AG08395 (cell line): Measurements from ENCODE around the gene TMEM169.

Experiments used
- DNase-seq: peaks from one replicate; pipeline ENCODE4 v3.0.0; 2012; ENCODE audit warnings: mixed read lengths, low spot score

Gene TMEM169, protein sequence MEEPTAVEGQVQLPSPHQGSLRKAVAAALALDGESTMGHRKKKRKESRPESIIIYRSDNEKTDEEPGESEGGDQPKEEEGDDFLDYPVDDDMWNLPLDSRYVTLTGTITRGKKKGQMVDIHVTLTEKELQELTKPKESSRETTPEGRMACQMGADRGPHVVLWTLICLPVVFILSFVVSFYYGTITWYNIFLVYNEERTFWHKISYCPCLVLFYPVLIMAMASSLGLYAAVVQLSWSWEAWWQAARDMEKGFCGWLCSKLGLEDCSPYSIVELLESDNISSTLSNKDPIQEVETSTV

DNA sequence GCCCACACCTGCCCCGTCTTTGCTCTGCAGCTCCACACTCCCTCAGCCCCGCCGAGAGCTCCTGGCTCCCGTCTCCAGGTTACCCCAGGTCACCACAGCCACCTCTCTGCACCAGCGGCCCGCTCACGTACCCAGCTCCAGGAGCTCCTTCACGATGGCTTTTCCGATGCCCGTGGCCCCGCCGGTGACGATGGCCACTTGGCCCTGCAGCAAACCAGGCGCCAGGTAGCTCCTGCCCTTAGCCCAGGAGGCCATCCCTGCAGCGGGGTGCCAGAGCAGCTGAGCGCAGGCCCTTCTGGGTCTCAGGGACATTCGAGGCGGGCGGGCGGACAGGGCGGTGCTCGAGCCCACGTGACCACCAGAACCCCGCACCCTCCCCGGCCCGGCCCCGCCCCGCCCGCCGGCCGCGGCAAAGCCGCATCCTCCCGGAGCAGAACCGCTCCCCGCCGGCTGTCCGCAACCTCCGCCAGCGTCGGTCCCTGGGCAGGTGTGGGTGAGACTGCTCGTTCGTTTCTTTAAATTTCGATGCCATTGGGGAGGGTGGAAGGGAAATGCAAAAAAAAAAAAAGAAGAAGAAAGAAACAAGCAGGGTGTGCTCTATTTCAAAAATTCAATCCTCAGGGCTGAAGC is at the start of gene TMEM169, which contains the start of gene PECR:
Gene TMEM169 (plus strand): TSS at position 433 of the 630 bp plus-strand sequence. CDS start 14,045 bp downstream, outside the sequence.
Gene PECR (minus strand): TSS at position 323 of the 630 bp plus-strand sequence. CDS start 68 bp downstream, at position 255.
- peak; percentile 94 for DNase-seq

DNA sequence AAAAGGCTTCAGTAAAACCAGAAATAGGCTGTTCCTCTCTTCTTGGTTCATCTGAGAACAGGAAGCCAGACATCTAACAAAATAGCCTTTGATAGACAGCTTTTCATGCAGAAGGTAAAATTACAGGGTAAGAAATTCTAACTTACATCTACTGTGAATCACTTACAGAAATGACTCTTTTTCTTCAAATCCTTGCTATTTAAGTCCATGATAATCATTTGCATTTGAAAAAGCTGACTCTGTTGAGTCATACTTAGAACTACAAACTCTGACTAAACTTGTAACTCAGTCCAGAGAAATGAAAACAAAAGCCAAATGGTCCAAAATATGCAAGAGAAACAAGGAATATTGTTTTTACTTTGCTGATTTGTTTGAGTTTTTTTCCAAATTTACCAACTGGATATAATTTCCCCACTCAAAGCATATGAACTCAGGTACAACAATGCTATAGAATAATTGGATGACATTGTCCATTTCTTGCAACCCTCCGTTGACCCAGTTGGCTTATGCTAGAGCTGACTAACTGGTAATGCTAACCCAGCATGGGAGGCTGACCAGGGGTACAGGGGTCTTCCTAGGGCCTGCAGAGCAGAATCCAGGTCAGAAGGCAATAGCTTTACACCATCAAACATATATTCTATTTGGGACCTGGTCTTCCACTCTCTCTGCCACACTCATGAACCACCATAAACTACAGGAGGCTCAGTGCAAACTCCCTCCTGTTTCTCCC is 49.6 kb upstream of the TMEM169 start:
- DNase-seq, result peak; percentile 72

- no peak for DNase-seq
These were observed 48.3 kb upstream of the TMEM169 start for GRCh38 chr2:216033403-216033802.

- DNase-seq, result peak; percentile 78
These were observed 47.7 kb upstream of the TMEM169 start for GRCh38 chr2:216034065-216034464.

DNA sequence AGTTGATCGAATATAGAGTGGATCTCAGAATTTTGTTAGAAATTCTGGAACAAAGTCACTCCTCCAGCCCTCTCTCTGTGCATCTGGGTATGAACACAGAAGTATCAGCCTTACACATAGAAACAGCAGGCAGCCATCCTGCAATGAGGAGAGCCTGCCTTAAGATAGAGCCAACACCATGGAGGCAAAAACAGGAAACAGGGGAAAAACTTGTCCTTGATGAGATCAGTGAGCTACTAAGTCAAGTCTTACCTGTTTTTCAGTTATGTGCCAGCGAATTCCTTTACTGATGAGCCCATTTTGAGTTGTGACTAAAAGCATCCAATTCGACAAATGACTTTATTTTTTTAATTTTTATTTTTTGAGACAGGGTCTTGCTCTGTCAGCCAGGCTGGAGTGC is 41.8 kb upstream of the TMEM169 start:
- no peak for DNase-seq

- DNase-seq, result no peak
These were observed 40.3 kb upstream of the TMEM169 start for GRCh38 chr2:216041438-216041837.

DNA sequence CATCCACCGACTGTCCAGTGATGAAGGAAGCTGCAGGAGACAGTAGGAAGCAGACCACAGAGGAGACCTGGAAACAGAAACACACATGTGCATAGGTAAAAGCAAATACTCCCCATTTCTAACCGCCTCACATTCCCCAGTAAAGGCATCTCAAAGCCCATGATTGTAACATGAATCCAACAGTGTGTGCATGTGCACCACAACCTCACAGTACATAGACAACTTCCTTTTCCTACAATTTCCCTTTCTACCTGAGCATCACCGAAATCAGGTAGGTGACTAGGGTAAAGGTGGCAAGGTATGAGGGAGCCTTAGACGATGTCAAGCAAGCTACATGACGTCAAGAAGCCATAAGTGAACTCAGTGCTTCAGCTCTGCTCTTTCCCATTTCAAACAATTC is 37.8 kb upstream of the TMEM169 start:
- DNase-seq, result no peak

DNA sequence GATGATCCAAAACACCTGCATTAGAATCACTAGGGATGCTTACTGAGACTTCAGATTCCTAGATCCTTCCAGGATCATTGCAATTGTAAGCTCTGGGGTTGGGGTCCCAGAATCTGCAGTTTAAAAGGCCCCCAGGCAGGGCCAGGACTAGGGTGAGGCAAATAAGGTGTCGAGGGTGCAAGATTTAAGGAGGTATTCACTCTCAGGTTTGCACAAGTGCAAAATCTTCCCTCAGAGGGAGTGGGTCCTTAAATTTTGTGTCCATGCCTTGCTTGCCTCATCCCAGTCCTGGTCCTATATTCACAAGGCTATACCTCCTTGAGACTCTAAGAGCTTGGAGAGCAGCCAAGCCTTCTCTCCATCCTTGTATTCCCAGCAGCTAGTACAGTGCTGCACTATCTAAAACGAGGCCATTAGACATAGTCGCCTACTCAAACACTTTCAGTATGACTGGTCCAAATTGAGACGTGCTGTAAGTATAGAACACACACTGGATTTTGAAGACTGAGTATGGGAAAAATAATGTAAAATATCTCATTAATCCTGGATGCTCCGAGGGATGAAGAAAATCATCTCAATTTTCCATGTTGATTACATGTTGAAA is 36.7 kb upstream of the TMEM169 start:
- no peak for DNase-seq

DNA sequence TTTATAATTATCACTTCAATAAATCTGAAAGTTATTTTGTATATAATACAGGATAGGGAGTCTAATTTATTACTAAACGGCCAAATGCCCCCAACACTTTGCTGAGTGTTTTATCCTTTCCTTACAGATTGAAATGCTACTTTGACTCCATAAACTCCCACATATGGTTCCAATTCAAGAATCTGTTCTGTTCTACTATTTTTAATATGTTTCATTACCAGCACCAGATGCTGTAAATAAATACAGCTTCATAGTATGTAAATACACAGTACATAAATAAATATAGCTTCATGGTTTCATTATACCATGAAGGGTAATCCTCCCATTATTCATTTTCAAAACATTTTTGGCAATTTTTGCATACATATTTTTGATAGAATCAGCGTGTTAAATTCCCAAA is 34.3 kb upstream of the TMEM169 start:
- DNase-seq, result no peak

GRCh38 chr2:216049452-216049851 is 32.3 kb upstream of the TMEM169 start:
- no peak for DNase-seq

DNA sequence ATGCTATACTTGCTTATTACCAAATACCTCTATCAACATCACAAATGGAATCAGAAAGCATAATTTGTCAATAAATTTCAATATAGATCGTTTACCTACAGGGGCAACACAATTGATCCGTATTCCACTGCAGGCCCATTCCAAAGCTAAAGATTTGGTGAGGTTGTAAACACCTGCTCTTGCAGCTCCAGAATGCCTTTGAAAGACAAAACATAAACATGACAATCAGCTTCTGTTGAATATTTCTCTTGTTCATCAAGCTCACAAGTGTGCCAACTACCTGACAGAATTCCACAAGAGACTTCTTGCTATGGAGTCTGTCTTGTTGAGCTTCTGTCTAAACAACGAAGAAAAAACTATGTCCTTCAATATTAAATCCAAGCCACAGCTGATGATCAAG is 30.4 kb upstream of the TMEM169 start:
- no peak for DNase-seq

DNA sequence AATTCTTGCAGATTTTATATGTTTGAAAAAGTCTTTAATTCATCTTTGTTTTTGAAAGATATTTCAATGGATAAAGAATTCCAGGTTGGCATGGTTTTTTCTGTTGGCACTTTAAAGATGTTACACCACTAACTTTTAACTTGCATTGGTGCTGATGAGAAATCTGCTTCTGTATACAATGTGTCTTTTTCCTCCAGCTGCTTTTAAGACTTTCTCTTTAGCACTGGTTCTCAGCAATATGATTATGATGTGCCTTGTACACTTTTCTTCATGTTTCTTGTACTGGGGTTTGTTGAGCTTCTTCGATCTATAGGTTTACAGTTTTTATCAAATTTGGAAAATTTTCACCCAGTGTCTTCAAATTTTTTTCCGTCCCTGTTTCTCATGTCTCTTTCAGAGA is 29.3 kb upstream of the TMEM169 start:
- DNase-seq, result no peak

GRCh38 chr2:216055680-216056079 is 26.0 kb upstream of the TMEM169 start:
- DNase-seq, result no peak

- no peak for DNase-seq
These were observed 25.0 kb upstream of the TMEM169 start for GRCh38 chr2:216056739-216057138.

DNA sequence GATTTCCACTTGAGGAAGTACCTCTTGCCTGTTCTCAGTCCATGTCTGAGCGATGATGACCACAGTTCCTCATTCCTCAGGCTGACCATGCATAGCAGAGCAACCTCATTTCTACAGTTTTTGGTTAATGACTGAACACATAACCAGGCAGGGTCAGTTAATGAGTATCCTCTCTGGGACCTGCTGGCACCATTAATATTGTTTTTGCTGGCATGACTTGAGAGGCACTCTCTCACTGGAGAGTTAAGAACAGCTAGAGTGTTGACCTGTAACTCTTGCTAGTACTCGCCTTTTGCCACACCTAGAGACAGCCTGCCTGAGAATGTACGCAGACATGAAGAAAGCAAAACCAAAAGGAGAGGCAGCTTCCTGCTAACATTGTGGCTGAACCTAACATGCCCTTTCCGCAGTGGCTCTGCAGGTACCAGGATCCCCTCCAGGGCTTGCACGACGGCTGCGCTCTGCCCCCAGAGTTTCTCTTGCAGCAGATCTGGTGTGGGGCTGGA is 24.0 kb upstream of the TMEM169 start:
- peak; percentile 82 for DNase-seq

DNA sequence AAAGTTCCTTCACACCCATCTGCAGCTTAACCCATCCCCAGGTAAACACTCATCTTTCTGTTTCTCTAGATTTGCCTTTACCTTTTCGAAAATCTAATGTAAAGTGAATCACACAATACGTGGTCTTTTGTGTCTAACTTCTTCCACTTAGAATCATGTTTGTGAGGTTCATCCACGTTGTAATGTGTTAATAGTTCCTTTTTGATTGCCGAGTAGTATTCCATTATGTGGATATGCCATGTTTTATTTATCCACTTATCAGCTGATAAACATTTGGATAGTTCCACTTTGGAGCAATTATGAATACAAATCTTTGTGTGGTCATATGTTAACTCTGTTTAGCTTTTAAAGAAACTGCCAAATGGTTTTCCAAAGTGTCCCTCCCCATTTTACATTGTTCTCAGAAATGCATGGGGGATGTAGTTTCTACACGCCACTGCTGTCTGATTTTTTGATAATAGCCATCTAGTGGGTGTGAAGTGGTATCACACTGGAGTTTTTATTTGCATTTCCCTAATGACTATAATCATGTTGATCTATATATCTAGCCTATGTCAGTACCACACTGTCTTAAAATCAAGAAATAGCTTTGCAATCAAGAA is 22.4 kb upstream of the TMEM169 start:
- no peak for DNase-seq

- peak; percentile 19 for DNase-seq
These were observed 17.6 kb upstream of the TMEM169 start for GRCh38 chr2:216064014-216064630.

DNA sequence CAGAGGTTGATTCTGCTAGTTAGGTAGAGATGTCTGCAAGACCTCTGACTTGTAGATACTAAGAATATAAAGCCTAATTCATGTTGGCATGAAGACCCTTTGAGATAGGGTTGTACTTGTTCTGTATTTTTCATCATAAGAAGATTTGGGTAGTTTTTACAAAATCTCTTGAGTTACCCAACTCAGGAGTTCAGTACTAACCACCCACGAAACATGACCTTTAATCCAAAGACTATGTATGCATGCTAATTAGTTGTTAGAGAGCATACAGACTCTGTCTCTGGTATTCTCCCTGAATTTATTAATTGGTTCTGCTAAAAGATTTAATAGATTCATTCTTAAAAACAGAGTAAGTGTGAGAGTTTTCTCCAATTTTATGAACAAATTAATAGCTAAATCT is 17.1 kb upstream of the TMEM169 start:
- no peak for DNase-seq

DNA sequence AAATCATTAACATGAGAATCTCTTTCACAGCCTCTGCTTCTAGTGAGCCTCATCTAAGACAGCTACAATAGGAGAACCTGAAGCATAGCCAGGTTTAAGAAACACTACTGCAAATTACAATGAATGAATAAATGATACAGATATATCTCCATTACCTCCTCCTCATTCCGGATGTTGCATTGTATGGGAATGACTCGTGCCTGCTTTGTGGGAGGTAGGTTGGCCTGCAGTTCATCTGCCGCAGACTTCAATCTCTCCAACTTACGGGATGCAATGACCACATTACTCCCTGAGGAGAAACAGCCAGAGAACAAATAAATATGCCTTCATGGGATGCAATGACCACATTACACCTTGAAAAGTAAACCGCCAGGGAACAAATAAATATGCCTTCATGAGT is 15.5 kb upstream of the TMEM169 start:
- peak; percentile 22 for DNase-seq

GRCh38 chr2:216069028-216069427 is 12.7 kb upstream of the TMEM169 start:
- DNase-seq, result no peak

DNA sequence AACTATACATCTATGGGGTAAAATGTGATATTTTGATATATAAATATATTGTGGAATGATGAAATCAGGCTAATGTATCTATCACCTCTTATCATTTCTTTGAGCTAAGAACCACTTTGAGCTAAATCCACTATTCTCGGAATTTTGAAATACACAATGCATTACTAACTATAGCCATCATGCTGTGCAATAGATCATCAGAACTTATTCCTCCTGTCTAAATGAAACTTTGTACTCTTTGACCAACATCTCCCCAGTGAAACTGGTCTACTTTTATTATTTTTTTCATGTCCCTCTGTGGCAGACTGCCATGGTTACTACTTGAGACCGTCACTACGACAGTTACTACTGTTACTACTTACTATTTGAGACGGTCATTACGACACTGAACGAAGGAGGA is 11.5 kb upstream of the TMEM169 start:
- DNase-seq, result no peak
